Ovary (tissue), 3 donors: ENCODE measurements around the gene NPTXR.

ENCODE experiments used
- CTCF ChIP-seq, 3 donors: fragments of 450-650 bp in 2 of 3; fragments of 200-600 bp in 1 of 3; IDR thresholded peaks; one replicate each; pipeline versions ENCODE4 v1.5.1 to v1.8.0; 2016 to 2022; ENCODE audit warnings: antibody characterized with exemption in 3 of 3, mild to moderate bottlenecking in 1 of 3
- EP300 ChIP-seq: sonication (generic); formaldehyde crosslinking; IDR thresholded peaks from one replicate; pipeline ENCODE4 v1.6.1; 2017; ENCODE audit warnings: antibody characterized with exemption
- POLR2A ChIP-seq: fragments of 450-650 bp; IDR thresholded peaks from one replicate; pipeline ENCODE4 v1.6.1; 2017; ENCODE audit warnings: antibody characterized with exemption, mild to moderate bottlenecking, moderate library complexity
- donor health status: DM: no; HTN: no; CAD: no.

GRCh38 chr22:38853196-38853651, 9.4 kb upstream of the NPTXR start:
- TF ChIP-seq POLR2A (no peak), EP300 (no peak), CTCF (IDR thresholded peaks at IDR 0.05) (no peak)
